NOMO-1 treated with dmso at 0.1 percent for 144 hours (cell line): ENCODE data around the gene TTC34.

Source experiments
- DNase-seq: peaks from one replicate; lab custom pipeline; 2025; ENCODE audit not compliant: unreplicated experiment; lab: John Stamatoyannopoulos, UW

TTC34 gene

GRCh38 chr1:2814511-2815075 is 13.1 kb upstream of the TTC34 start:
- DNase-seq = no peak

DNA sequence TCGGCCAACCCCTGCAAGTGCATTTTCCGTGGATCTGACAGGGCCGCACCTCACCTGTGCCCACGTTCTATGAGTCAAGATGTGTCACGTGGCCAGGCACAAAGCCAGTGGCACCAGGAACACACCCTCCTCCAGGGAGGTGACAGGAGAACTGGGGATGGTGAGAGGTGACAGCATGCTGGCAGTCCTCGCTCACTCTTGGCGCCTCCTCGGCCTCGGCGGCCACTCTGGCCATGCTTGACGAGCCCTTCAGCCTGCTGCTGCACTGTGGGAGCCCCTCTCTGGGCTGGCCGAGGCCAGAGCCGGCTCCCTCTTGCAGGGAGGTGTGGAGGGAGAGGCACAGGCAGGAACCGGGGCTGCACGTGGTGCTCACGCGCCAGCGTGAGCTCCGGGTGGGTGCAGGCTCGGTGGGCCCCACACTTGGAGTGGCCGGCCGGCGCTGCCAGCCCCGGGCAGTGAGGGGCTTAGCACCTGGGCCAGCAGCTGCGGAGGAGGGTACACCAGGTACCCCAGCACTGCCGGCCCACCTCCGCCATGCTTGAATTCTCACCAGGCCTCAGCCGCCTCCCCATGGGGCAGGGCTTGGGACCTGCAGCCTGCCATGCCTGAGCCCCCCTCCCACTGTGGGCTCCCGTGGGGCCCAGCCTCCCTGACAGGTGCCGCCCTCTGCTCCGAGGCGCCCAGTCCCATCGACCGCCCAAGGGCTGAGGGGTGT is 11.6 kb upstream of the TTC34 start:
- no peak for DNase-seq

DNA sequence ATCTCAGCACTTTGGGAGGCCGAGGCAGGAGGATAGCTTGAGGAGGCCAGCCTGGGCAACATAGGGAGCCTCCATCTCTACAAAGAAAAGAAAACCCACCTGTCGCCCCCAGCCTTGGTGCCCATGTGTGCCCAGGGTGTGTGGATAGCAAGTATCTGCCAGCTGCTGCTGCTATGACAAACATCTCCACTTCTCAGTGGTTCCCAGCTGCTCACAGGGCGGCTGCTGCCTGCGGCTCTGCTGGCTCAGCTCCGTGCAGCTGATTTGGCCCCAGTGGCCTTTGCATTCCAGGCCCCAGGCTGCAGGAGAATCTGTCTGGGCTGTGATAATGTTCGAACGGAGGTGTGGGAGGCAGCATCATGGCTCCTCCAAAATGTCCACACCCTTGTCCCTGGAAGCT is 10.6 kb upstream of the TTC34 start:
- DNase-seq = no peak

GRCh38 chr1:2811533-2811918 is 10.0 kb upstream of the TTC34 start:
- no peak for DNase-seq

DNA sequence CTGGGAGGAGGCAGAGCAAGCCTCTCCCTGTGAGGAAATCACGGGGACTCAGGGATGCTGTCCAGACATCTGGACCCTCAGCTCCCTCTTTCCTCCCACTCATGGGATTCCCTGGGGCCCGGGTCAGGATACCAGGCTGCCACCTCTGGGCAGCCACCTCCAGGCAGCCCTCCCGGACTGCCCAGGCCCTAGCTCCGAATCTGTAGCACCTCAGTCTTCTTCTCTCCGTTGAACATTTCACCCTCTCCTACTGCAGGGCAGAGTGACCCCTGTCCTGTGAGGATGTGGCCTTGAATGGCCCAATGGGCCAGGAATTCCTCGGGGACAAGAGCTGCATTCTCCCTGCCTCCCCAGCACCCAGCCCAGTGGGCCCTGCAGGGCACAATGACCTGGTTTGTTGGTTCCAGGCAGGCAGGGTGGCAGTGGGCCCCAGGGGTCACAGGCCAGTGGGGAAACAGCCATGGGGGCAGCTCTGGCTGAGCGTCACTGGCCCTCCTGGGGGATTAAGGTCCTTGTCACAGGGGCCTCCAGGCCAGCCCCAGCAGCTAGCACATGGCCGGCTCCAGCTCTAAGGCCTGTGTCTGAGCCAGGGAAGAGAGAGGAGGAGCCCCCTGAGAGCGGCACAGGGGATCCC is 9.5 kb upstream of the TTC34 start:
- no peak for DNase-seq

GRCh38 chr1:2810281-2810680 is 8.8 kb upstream of the TTC34 start:
- no peak for DNase-seq

DNA sequence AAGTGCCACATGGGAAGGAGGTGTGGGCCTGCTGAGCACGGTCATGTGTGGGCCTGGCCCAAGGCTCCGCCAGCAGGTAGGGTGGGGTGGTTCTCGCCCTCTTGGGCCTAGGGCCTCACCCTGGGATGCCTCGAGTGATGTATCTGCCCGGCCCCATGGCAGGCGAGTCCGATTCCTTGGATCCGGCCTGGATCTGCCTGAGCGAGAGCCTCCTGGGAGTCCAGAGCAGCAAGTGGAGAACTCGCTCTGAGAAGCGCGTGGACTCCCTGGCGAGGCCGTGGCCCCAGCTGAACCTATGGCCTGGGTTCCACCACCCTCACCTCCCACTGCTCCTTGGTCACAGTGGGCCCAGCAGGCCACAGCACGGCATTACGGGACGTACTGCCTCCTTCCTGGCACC is 8.2 kb upstream of the TTC34 start:
- DNase-seq = no peak

DNA sequence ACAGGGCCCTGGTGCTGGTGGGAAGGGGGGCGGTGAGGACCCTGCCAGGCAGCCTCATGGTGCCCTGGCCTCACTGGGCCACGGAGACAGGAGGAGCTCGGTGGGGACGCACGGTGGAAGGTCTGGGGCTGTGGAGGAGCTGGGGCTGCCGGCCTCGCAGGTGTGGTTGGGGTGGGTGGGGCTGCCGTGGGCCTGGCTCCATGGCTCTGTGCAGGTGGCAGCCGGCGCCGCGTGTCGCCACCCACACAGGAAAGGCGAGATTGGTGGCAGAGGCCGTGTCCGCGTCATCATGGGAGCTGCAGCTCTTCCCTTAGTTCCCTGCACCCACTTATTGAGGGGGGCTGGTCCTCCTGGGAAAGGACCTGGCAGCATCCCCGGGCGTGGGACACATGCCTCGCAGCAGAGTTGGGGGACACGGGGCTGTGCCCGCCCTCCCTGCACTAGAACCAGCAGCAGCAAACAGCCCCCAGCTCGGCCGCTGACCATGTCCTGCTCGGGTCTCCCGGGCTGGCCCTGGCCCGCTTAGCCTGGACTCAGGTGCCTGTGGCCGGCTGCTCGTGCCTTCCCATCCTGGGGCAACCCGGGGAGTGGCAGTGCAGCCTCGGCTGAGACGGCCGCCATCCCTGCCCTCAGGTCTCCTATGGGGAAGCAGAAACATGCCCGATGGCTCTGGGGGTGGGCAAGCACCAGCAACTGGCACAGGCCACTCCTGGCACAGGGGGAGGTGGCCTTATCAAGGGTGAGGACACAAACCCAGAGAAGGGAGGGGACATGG is 7.5 kb upstream of the TTC34 start:
- DNase-seq = no peak

GRCh38 chr1:2808386-2808705 is 6.9 kb upstream of the TTC34 start:
- DNase-seq = no peak

- no peak for DNase-seq
Measured at GRCh38 chr1:2807678-2808385, 6.3 kb upstream of the TTC34 start.

DNA sequence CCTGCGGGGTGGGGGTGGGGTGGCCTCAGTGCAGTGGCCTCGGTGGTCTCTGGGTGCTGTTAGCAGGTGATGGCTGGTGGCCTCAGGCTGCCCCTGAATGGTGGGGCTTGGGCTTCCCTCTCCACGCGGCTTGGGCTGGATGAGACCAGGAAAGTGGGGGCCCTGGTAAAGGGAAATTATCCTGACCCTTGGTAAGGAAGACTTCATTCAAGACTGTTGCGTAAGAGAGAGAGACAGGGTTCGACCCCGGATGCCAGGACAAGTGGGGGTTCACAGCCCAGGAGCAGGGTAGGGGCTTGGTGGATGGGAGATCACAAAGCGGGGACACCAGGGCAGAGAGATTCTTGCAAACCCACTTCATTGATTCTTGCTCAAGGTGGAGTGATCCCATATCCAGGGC is 5.5 kb upstream of the TTC34 start:
- DNase-seq = no peak

- no peak for DNase-seq
Measured at GRCh38 chr1:2806591-2806990, 5.1 kb upstream of the TTC34 start.

- DNase-seq = no peak
Measured at GRCh38 chr1:2805801-2806430, 4.4 kb upstream of the TTC34 start.

- no peak for DNase-seq
Measured at GRCh38 chr1:2804628-2805351, 3.3 kb upstream of the TTC34 start.

DNA sequence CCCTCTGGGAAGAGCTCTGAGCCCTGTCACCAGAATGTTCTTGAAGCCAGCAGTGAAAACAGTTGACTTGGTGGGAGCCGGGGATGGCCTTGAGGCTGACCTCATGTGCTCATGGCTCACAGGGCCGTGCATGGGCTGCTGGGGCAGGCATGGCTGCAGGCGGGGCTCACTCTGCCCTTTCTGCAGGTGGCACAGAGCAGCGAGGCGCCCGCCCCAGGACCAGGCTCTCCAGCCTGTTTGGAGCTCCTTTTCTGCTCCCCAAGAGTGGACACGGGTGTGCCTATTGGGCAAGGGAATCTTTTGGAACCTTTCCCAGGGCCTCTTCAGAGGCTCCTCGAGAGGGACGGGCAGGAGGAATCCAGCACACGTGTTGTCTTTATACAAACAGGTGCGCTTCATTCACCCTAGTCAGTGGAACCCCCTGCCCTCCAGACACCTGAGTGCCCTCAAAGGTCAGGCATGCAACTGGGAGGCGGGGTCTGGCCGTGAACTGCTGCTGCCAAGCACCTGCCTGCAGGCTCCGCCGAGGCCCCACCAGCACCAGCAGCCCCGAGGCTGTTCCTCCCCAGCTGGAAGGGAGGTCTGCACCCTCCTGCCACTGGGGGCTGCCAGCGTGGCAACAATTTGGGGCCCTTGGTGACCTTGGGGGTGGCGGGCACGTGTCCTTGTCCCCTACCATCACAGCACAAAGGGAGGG is 2.6 kb upstream of the TTC34 start:
- no peak for DNase-seq

DNA sequence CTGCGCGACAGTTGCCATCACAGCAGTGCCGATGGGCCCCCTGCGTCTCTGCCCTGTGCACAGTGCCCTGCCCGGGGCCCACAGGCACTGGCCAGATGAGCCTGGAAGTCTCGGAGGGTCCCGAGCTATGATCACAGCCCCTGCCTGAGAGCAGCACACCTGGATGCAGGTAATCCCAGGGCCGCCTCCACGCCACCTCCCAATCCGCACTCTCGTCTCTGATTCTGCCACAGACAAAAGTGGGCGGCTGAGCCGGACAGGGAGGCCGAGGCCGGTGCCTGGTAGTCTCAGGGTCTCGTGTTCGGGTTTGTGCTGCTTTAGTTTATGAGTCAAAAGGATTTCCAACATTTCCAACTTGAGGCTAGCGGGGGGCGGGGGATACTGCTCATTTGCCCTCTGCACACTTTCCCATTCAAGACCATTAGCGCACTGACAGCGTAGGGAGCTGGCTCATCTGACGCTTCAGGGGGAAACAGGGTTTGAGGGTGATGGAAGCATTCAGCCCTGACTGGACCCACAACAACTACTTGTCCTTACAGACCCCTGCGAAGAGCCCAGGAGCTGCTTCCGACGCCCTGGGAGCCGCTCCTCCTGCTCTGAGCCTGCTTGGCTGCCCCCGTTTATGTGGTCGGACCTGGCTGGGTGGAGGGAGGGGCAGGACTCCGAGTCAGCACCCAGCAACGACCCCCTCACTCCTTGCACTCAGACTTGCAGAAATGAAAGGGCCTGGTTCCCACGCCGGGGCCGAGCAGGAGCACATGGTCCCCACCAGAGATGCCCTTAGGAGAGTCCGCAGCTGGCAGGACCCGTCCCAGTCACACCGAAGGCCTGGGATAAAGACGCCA is 1.8 kb upstream of the TTC34 start:
- DNase-seq = no peak

DNA sequence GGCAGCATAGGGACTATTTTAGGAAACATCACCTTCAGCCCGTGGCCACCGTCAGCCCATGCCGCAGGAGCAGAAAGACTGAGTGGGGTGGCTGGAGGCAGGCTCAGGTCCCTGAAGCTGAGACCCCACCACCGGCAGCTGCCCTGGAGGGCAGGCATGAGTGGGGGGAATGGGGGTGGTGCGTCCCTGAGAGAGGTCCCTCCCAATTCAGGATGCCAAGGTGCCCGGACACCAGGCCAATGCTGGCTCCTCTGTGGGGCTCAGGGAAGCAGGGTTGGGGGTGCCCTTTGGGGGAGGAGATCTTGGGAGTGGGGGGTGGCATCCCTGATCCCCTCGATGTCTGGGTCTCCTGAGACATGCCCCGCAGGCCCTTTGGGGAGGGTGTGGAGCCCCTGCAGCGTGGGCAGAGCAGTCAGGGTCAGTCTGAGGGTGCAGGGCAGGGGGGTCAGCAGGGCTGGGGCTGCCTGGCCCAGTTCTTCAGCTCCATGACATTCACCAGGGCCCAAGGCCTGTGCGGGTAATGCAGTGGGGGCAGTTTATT is 998 bp upstream of the TTC34 start:
- DNase-seq = no peak

GRCh38 chr1:2801046-2801445 is 447 bp downstream of the TTC34 start:
- no peak for DNase-seq

- DNase-seq = no peak
Measured at GRCh38 chr1:2800664-2801045, 838 bp downstream of the TTC34 start.
